K562 (cell line): ENCODE results near the gene ACSL3. TPM values are rescaled to one million over a fixed set of nuclear protein-coding genes. Genes with fewer than 3 reads are reported as not detected.

Source experiments
- FIP1L1 ChIP-seq: fragments of 200-400 bp; formaldehyde crosslinking; IDR thresholded peaks from 2 replicates; pipeline ENCODE4 v1.6.1; 2018; ENCODE audit warnings: mild to moderate bottlenecking, low read depth, low read length; ENCODE audit not compliant: poor library complexity, severe bottlenecking
- polyA plus RNA-seq, 8 experiments: library from polyadenylated mRNA; depleted of rRNA in 4 of 8; stranded (reverse) in 5 of 8; unstranded in 3 of 8; fragments of >200 nt; fragmentation: Nextera tagmentation in 2 of 8; fragmentation: Illumina TruSeq in 1 of 8; extraction: Ambion mirVana in 2 of 8; extraction: Trizol in 1 of 8; gene quantifications; 2 replicates each; pipeline versions ENCODE4 v1.2.1 to v1.2.3, GENCODE V29; 2011 to 2014; ENCODE audit warnings: inconsistent platforms in 1 of 8, missing spikeins in 1 of 8
- total RNA-seq, 7 experiments: library from RNA; depleted of rRNA in 6 of 7; stranded (reverse); fragments of >200 nt in 6 of 7; fragmentation: Illumina TruSeq in 2 of 7; extraction: Trizol in 2 of 7; gene quantifications; 2 replicates each; pipeline versions ENCODE4 v1.2.1 to v1.2.3, GENCODE V29; 2011 to 2021; ENCODE audit warnings: low replicate concordance in 1 of 7
- TF ChIP-seq, protein P1 (sequence below): sonication (generic); formaldehyde crosslinking; IDR thresholded peaks from 2 replicates; pipeline ENCODE4 v1.4.0; 2020; ENCODE audit warnings: mild to moderate bottlenecking, missing genetic modification reagents
- TF ChIP-seq, protein P2 (sequence below): fragments of 450-650 bp; IDR thresholded peaks from 2 replicates; pipeline ENCODE4 v1.6.1; 2016; ENCODE audit warnings: mild to moderate bottlenecking, moderate library complexity
- TF ChIP-seq, protein P3 (sequence below): IDR thresholded peaks from 2 replicates; pipeline ENCODE4 v1.6.1; 2014; ENCODE audit warnings: antibody characterized with exemption

ACSL3 gene
- total and polyA plus RNA-seq, 9 of the 15 experiments (the other 6 are each of a cell fraction or from before 2014, with no cell fraction given): 21.3 to 123 (median 85.2) TPM

DNA sequence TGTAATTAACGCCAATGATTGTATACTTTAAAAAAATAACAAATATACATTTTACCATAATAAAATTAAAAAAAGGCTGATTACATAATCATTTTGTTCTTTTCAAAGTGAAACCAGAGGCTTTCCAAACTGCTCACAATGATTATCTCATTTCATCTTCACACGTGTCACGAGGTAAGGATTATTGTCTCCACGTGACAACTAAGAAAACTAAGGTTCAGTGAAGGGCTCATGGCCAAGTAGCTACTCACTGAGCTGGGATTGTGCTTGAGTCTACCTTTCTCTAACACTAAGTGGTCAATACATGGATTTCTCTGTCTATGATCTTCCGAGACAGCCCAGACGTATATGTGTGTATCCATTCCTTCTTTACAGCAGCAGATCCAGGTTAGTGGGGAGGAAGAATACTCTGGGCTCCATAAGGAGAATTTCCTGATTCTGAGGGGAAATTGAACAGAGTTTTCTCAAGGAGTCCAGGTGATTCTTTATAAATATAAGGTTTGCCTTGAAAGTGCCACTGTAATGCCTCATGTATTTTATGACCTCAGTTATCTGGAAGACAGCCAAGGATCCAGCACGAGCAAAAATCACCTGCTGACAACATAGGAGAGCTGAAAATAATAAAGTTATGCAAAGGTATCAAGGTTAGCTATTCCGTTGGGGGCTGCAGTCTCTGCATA lies 25.6 kb upstream of the ACSL3 start (continued):
- TF ChIP-seq, protein P1, sequence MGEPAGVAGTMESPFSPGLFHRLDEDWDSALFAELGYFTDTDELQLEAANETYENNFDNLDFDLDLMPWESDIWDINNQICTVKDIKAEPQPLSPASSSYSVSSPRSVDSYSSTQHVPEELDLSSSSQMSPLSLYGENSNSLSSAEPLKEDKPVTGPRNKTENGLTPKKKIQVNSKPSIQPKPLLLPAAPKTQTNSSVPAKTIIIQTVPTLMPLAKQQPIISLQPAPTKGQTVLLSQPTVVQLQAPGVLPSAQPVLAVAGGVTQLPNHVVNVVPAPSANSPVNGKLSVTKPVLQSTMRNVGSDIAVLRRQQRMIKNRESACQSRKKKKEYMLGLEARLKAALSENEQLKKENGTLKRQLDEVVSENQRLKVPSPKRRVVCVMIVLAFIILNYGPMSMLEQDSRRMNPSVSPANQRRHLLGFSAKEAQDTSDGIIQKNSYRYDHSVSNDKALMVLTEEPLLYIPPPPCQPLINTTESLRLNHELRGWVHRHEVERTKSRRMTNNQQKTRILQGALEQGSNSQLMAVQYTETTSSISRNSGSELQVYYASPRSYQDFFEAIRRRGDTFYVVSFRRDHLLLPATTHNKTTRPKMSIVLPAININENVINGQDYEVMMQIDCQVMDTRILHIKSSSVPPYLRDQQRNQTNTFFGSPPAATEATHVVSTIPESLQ (CRISPR knock-in tag): no peak
- no peak for TF ChIP-seq FIP1L1
- TF ChIP-seq, protein P2, sequence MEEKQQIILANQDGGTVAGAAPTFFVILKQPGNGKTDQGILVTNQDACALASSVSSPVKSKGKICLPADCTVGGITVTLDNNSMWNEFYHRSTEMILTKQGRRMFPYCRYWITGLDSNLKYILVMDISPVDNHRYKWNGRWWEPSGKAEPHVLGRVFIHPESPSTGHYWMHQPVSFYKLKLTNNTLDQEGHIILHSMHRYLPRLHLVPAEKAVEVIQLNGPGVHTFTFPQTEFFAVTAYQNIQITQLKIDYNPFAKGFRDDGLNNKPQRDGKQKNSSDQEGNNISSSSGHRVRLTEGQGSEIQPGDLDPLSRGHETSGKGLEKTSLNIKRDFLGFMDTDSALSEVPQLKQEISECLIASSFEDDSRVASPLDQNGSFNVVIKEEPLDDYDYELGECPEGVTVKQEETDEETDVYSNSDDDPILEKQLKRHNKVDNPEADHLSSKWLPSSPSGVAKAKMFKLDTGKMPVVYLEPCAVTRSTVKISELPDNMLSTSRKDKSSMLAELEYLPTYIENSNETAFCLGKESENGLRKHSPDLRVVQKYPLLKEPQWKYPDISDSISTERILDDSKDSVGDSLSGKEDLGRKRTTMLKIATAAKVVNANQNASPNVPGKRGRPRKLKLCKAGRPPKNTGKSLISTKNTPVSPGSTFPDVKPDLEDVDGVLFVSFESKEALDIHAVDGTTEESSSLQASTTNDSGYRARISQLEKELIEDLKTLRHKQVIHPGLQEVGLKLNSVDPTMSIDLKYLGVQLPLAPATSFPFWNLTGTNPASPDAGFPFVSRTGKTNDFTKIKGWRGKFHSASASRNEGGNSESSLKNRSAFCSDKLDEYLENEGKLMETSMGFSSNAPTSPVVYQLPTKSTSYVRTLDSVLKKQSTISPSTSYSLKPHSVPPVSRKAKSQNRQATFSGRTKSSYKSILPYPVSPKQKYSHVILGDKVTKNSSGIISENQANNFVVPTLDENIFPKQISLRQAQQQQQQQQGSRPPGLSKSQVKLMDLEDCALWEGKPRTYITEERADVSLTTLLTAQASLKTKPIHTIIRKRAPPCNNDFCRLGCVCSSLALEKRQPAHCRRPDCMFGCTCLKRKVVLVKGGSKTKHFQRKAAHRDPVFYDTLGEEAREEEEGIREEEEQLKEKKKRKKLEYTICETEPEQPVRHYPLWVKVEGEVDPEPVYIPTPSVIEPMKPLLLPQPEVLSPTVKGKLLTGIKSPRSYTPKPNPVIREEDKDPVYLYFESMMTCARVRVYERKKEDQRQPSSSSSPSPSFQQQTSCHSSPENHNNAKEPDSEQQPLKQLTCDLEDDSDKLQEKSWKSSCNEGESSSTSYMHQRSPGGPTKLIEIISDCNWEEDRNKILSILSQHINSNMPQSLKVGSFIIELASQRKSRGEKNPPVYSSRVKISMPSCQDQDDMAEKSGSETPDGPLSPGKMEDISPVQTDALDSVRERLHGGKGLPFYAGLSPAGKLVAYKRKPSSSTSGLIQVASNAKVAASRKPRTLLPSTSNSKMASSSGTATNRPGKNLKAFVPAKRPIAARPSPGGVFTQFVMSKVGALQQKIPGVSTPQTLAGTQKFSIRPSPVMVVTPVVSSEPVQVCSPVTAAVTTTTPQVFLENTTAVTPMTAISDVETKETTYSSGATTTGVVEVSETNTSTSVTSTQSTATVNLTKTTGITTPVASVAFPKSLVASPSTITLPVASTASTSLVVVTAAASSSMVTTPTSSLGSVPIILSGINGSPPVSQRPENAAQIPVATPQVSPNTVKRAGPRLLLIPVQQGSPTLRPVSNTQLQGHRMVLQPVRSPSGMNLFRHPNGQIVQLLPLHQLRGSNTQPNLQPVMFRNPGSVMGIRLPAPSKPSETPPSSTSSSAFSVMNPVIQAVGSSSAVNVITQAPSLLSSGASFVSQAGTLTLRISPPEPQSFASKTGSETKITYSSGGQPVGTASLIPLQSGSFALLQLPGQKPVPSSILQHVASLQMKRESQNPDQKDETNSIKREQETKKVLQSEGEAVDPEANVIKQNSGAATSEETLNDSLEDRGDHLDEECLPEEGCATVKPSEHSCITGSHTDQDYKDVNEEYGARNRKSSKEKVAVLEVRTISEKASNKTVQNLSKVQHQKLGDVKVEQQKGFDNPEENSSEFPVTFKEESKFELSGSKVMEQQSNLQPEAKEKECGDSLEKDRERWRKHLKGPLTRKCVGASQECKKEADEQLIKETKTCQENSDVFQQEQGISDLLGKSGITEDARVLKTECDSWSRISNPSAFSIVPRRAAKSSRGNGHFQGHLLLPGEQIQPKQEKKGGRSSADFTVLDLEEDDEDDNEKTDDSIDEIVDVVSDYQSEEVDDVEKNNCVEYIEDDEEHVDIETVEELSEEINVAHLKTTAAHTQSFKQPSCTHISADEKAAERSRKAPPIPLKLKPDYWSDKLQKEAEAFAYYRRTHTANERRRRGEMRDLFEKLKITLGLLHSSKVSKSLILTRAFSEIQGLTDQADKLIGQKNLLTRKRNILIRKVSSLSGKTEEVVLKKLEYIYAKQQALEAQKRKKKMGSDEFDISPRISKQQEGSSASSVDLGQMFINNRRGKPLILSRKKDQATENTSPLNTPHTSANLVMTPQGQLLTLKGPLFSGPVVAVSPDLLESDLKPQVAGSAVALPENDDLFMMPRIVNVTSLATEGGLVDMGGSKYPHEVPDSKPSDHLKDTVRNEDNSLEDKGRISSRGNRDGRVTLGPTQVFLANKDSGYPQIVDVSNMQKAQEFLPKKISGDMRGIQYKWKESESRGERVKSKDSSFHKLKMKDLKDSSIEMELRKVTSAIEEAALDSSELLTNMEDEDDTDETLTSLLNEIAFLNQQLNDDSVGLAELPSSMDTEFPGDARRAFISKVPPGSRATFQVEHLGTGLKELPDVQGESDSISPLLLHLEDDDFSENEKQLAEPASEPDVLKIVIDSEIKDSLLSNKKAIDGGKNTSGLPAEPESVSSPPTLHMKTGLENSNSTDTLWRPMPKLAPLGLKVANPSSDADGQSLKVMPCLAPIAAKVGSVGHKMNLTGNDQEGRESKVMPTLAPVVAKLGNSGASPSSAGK: peak; percentile 69
- TF ChIP-seq, protein P3, sequence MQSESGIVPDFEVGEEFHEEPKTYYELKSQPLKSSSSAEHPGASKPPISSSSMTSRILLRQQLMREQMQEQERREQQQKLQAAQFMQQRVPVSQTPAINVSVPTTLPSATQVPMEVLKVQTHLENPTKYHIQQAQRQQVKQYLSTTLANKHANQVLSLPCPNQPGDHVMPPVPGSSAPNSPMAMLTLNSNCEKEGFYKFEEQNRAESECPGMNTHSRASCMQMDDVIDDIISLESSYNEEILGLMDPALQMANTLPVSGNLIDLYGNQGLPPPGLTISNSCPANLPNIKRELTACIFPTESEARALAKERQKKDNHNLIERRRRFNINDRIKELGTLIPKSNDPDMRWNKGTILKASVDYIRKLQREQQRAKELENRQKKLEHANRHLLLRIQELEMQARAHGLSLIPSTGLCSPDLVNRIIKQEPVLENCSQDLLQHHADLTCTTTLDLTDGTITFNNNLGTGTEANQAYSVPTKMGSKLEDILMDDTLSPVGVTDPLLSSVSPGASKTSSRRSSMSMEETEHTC: peak; percentile 28; the same call in 1 of the 2 replicates
